Hepatocyte (in vitro differentiated cells): ENCODE measurements around the gene NAT14.

Source experiments
- CTCF ChIP-seq: fragments of 200-600 bp; sonication (generic); IDR thresholded peaks from 2 replicates; pipeline ENCODE4 v1.5.1; 2016; ENCODE audit warnings: antibody characterized with exemption, mild to moderate bottlenecking; ENCODE audit not compliant: poor library complexity
- EZH2 ChIP-seq: fragments of 200-600 bp; sonication (generic); IDR thresholded peaks from 2 replicates; pipeline ENCODE4 v1.6.1; 2016; ENCODE audit warnings: antibody characterized with exemption, mild to moderate bottlenecking, borderline replicate concordance
- EZH2phosphoT487 ChIP-seq: fragments of 200-600 bp; sonication (generic); IDR thresholded peaks from one replicate; pipeline ENCODE4 v1.6.1; 2018; ENCODE audit warnings: antibody characterized with exemption, mild to moderate bottlenecking, low read depth, moderate library complexity; ENCODE audit not compliant: unreplicated experiment, severe bottlenecking

GRCh38 chr19:55463583-55464031 is 21.4 kb upstream of the NAT14 start:
- TF ChIP-seq CTCF (no peak), EZH2 (no peak), EZH2phosphoT487 (no peak)
